NCI-H226 (cell line): ENCODE data around the gene FEM1A.
A peak's percentile ranks its signal among the peaks of the same experiment; 100 is the strongest.
"Not testable (repeated sequence)": the region's sequence is repeated elsewhere in the genome, so short reads cannot be mapped to it uniquely, and the experiment has no call there.

Experiments used
- DNase-seq: peaks from one replicate; pipeline ENCODE4 v3.0.0-alpha.2; 2015

FEM1A gene, protein sequence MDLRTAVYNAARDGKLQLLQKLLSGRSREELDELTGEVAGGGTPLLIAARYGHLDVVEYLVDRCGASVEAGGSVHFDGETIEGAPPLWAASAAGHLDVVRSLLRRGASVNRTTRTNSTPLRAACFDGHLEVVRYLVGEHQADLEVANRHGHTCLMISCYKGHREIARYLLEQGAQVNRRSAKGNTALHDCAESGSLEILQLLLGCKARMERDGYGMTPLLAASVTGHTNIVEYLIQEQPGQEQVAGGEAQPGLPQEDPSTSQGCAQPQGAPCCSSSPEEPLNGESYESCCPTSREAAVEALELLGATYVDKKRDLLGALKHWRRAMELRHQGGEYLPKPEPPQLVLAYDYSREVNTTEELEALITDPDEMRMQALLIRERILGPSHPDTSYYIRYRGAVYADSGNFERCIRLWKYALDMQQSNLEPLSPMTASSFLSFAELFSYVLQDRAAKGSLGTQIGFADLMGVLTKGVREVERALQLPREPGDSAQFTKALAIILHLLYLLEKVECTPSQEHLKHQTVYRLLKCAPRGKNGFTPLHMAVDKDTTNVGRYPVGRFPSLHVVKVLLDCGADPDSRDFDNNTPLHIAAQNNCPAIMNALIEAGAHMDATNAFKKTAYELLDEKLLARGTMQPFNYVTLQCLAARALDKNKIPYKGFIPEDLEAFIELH

GRCh38 chr19:4791183-4792018 is at the start of gene FEM1A:
Gene FEM1A, plus strand, starts transcription at chr19:4791734. Its CDS starts 121 bp downstream, at chr19:4791855.
- DNase-seq = peak; percentile 100

- no peak for DNase-seq
Observed at GRCh38 chr19:4742723-4743646, 48.5 kb upstream of the FEM1A start.

DNA sequence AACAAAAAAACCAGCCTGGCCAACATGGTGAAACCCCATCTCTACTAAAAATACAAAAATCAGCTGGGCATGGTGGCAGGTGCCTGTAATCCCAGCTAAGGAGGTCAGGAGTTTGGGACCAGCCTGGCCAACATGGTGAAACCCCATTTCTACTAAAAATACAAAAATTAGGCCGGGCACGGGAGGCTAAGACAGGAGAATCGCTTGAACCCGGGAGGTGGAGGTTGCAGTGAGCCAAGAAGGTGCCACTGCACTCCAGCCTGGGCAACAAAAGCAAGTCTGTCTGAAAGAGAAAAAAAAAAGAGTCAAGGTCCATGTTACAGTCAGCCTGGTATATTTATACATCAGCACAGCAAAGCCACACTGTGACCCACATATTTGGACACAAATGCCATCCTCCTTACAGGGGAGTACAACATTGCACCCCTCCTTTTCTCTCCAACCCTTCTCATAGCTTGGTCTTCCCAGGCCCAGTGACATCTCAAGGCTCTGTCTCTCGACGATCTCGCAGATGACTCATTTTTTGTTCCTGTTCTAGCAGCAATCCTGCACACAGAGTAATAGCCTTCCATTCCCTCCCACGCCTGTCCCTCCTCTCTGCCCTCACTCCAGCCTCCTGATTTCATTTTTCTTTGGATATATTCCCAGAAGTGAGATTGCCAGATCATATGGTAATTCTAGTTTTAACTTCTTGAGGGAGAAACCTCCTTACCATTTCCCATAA is 46.9 kb upstream of the FEM1A start:
- peak; percentile 95 for DNase-seq

DNA sequence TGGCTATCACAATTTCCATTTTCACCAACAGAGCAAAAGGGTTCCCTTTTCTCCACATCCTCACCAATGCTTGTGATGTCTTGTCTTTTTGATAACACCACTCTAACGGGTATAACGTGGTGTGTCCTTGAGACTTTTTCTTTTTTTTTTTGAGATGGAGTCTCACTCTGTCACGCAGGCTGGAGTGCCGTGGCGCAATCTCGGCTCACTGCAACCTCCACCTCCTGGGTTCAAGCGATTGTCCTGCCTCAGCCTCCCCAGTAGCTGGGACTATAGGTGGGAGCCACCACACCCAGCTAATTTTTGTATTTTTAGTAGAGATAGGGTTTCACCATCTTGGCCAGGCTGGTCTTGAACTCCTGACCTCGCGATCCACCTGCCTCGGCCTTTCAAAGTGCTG is 46.4 kb upstream of the FEM1A start:
- not testable (repeated sequence) for DNase-seq

DNA sequence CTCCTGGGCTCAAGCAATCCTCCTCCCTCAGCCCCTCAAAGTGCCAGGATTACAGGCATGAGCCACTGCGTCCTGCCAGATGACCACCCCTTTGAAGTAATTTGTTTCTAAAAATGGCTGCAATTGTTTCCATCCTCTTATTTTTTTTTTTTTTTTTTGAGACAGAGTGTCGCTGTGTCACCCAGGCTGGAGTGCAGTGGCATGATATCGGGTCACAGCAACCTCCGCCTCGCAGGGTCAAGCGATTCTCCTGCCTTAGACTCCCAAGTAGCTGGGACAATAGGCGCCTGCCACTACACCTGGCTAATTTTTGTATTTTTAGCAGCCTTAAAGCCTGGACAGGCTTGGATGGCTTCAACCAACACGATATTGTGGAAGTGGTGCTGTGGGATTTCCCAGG is 45.5 kb upstream of the FEM1A start:
- DNase-seq = no peak

- no peak for DNase-seq
Observed at GRCh38 chr19:4748185-4748584, 43.3 kb upstream of the FEM1A start.

DNA sequence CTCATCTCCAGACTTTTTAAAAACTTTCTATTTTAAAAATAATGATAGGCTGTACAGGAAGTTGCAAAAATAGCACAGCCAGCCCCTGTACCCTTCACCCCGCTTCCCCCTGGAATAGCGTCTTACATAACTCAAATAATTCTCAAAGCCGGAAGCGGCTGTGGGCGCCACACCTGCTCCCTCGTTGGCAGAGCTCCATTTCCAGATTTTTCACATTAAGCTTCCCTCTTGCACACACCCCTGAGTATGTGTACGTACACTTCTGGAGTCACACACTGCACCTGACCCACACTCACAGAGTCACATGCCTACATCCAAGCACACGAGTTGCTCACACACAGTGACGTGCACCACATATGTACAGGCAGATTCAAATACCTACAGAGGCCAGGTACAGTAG is 42.9 kb upstream of the FEM1A start:
- no peak for DNase-seq

GRCh38 chr19:4749870-4750590 is 41.5 kb upstream of the FEM1A start:
- DNase-seq = no peak

- no peak for DNase-seq
Observed at GRCh38 chr19:4754248-4754647, 37.3 kb upstream of the FEM1A start.

DNA sequence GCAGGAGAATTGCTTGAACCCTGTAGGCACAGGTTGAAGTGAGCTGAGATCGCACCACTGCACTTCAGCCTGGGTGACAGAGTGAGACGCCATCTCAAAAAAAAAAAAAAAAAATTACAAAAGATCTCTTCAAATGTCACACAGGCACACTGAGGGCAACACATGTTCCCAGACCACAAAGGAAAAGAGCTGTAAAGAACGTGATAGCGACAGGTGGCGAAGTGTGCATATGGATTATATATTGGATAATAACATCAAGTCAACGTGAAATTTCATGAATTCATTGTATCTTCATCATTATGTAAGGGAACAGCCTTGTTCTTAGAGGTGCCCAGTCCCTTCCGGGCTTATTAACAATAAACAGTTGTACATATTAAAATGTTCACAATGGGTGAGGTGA is 36.1 kb upstream of the FEM1A start:
- no peak for DNase-seq

DNA sequence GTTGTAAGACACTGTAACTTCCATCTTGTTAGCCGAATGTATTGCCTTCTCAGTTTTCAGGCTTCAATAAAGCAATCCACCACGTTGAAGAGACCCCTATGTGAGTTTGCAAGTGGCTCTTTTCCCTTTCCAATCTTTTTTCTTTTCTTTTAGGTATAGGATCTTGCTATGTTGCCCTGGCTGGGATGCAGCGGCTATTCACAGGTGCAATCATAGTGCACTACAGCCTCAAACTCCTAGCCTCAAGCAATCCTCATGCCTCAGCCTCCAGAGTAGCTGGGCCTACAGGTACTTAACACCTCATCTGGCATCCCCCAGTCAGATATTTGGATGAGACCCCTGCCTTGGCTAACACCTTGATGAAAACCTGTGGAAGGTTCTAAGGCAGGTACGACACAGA is 33.5 kb upstream of the FEM1A start:
- DNase-seq = no peak

- DNase-seq = no peak
Observed at GRCh38 chr19:4758659-4759058, 32.9 kb upstream of the FEM1A start.

GRCh38 chr19:4759388-4760284 is 31.9 kb upstream of the FEM1A start:
- DNase-seq = peak; percentile 86

GRCh38 chr19:4760285-4760650 is 31.3 kb upstream of the FEM1A start:
- DNase-seq = no peak

DNA sequence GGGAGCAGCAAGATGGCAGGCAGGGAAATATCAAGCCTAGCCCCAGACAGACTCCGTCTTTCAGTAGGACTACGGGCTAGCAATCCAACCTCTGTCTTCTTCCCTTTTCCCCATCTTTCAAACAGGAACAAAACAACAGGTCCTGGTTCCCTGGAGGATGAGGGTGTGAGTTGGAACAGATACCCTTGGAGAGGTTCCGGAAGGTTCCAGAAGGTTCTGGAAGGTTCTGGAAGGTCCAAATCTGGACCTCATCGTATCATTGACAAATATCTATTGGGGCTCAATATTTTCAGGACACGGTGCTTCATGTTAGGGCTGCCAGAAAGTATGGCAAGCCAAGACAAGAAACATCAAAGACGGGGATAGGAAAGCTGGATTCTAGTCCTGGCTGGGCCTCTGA is 28.5 kb upstream of the FEM1A start:
- no peak for DNase-seq

GRCh38 chr19:4764393-4764660 is 27.2 kb upstream of the FEM1A start:
- DNase-seq = no peak

DNA sequence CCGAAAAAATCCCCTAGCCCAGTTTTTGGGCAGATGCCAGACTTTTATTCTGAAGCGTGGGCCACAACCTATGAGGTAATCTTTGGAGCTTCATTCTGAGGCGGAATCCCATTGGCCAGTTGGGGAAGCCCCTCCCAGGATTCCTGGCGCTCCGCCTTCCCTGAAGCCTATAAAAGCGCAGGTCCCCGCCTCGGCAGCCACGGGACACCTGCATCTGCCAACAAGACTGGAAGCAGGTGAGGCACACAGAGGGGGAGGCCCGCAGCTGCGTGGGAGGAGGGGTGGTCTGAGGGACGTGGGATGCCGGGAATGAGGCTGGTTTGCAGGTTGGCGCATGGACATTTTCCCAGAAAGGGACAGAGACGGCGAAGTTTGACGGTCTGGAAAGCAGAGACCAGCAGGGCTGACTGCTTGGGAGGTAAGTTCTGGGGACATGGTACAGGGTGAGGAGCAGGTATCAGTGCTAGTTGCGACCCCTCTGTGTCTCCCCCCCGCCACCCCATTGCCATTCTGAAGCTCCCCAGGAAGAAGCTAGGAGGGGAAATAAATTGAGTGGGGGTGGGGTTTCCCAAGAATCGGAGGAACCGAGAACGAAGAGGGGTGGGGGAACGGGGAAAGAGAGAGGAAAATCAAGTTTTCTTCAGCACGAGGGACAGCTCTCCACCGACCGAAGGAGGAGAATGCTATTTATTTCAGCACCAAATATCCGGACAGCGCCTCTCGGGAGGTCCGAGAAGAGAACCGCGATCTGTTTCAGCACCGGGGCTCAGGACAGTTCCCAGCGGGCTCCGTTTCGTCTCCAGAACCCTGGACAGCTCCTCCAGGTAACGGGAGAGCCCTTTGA is 22.4 kb upstream of the FEM1A start:
- DNase-seq = peak; percentile 72

DNA sequence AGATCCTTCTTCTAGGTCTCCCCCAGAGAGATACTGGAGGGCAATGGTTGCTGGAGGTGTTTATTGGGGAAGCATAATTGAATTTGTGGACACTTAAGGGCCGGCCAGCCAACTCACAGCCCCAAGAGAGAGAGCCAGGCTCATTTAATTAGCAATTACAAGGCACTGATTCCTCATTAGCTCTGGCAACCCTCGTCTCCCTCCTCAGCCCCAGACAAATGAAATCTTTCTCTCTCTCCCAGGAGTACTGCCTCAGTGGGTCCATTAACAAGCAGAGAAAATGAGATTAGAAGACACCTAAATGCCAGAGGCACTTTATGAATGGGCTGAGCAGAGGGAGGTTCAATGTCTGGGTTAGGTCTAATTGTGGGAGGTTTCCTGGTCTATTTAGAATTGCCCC is 19.0 kb upstream of the FEM1A start:
- DNase-seq = no peak

DNA sequence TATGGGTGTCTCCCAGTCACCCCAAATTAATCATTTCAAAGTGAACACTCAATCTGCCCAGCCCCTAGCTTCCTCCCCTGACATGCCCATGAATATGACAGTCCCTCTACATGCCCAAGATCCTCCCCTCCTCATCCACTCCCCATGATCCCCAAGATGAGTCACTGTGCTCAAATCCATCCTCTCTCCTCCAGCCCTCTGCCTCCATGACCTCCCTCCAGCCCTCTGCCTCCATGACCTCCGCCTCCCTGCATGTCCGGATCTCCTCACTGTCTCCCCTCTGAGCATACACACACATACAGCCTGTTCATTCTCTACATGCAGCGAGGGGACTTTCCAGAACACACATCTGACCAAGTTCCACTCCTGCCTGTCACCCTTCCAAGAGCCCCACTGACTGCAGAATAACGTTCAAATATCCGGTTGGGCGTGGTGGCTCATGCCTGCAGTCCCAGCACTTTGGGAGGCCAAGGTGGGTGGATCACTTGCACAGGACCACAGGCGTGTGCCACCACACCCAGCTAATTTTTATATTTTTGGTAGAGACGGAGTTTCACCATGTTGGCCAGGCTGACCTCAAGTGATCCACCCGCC is 18.4 kb upstream of the FEM1A start:
- DNase-seq = no peak
